Spleen (tissue), 7 donors: ENCODE data around the gene CACNA1C.

ENCODE experiments used
- POLR2AphosphoS5 ChIP-seq, 3 donors: sonication (generic); formaldehyde crosslinking; IDR thresholded peaks; one replicate each; pipeline ENCODE4 v1.5.1; 2017; ENCODE audit warnings: antibody characterized with exemption in 3 of 3
- TF ChIP-seq, protein P1 (sequence below), 11 experiments: fragments of 200-600 bp in 7 of 11; fragments of 450-650 bp in 4 of 11; sonication (generic) in 4 of 11; IDR thresholded peaks in 8 of 11; conservative IDR thresholded peaks in 3 of 11; 1 replicate in 7 of 11; 2 replicates in 4 of 11; pipeline versions ENCODE4 v1.4.0 to v1.8.0; 2016 to 2021; ENCODE audit warnings: antibody characterized with exemption in 11 of 11, inconsistent platforms in 4 of 11, mild to moderate bottlenecking in 1 of 11
- donor health status: DM: no; HTN: no; CAD: no; lungs with moderate emphysema.
- donor health status: DM: no; HTN: no; CAD: no.
- donor health status: DM: no; HTN: no; CAD: no.

DNA sequence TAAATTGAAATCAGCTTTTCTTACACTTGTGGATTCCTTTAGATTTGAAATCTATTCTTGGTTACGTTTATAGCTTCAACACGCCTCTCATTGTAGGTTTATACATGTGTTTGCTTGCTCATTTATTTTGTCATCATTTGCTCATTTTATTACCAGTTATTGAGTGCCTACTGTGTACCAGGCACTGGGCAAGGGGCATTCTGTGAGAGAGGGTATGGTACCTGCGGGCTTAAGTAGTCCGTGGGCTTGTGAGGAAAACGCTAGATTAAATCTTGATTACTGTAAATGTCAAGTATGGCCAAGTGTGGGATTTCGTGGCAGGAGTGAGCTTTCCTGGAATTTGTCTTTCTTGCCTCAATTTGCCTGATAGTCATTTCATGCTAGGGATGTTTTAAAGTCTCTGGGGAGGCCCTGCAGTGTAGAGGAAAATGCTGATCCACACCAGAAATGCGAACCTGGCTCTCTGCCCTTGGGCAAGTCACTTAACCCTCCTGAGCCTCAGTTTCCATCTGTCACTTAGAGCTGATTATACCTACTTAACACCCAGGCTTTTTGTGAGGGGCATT, 92.7 kb downstream of the CACNA1C start:
- TF ChIP-seq, protein P1, sequence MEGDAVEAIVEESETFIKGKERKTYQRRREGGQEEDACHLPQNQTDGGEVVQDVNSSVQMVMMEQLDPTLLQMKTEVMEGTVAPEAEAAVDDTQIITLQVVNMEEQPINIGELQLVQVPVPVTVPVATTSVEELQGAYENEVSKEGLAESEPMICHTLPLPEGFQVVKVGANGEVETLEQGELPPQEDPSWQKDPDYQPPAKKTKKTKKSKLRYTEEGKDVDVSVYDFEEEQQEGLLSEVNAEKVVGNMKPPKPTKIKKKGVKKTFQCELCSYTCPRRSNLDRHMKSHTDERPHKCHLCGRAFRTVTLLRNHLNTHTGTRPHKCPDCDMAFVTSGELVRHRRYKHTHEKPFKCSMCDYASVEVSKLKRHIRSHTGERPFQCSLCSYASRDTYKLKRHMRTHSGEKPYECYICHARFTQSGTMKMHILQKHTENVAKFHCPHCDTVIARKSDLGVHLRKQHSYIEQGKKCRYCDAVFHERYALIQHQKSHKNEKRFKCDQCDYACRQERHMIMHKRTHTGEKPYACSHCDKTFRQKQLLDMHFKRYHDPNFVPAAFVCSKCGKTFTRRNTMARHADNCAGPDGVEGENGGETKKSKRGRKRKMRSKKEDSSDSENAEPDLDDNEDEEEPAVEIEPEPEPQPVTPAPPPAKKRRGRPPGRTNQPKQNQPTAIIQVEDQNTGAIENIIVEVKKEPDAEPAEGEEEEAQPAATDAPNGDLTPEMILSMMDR (IDR thresholded peaks at IDR 0.05 in 8 of 11, conservative IDR thresholded peaks at IDR 0.05 in 3 of 11), result no peak
- no peak for TF ChIP-seq POLR2AphosphoS5 (IDR thresholded peaks at IDR 0.05)
